ENCODE data around the gene TAF11L6. TPM values are rescaled to one million over a fixed set of nuclear protein-coding genes. Genes with fewer than 3 reads are reported as not detected.
"Not testable (repeated sequence)": the region's sequence is repeated elsewhere in the genome, so short reads cannot be mapped to it uniquely, and the experiment has no call there.

TAF11L6 gene
- total RNA-seq (2021) (not detected in 2 replicates), Bru-seq, nascent RNA (not detected), BruChase-seq, experiment 1, labeled RNA remaining after a 2-hour chase (not detected), BruChase-seq, experiment 2, labeled RNA remaining after a 6-hour chase (not detected)
- long read RNA-seq = 0 reads

GRCh38 chr5:17528369-17528768, at the start of gene TAF11L6:
Gene TAF11L6, plus strand, starts transcription at chr5:17528669.
- H3K79me2 ChIP-seq (ENCODE audit: low read depth); H3K4me3 ChIP-seq; intact Hi-C loops (cut with micrococcal nuclease; ENCODE audit: unreplicated experiment); H4K20me1 ChIP-seq (ENCODE audit: insufficient read depth); CTCF ChIA-PET; H3K36me3 ChIP-seq (ENCODE audit: low read depth); H3K9me3 ChIP-seq (ENCODE audit: insufficient read depth, low read depth); H3K4me1 ChIP-seq (replicated peaks; ENCODE audit: insufficient read depth); H3K9me2 ChIP-seq (ENCODE audit: insufficient read depth); H3K27ac ChIP-seq; H2AFZ ChIP-seq; H3K4me2 ChIP-seq; DNase-seq; BruUV-seq (replicated peaks); H3F3A ChIP-seq (ENCODE audit: insufficient read depth, low read depth); POLR2A ChIA-PET (ENCODE audit: unreplicated experiment): not testable (repeated sequence)
- H3K27me3 ChIP-seq (ENCODE audit: insufficient read depth, low read depth) = peaks cover 14% of the 10 kb centered on the region

- CTCF ChIA-PET = no interaction called here
Observed at GRCh38 chr5:17481378-17481777, 47.1 kb upstream of the TAF11L6 start.

GRCh38 chr5:17482790-17483189, 45.7 kb upstream of the TAF11L6 start:
- Histone ChIP-seq H3K4me1 (replicated peaks; ENCODE audit: insufficient read depth) (no peaks in the 10 kb centered on the region), H3K9me3 (ENCODE audit: insufficient read depth, low read depth) (no peaks in the 10 kb centered on the region), H3K4me3 (no peak overlapping the region), H4K20me1 (ENCODE audit: insufficient read depth) (no peaks in the 10 kb centered on the region), H3K27me3 (ENCODE audit: insufficient read depth, low read depth) (peaks cover 14% of the 10 kb centered on the region), H3K9me2 (ENCODE audit: insufficient read depth) (no peaks in the 10 kb centered on the region), H3K36me3 (ENCODE audit: low read depth) (no peaks in the 10 kb centered on the region), H2AFZ (no peak overlapping the region), H3F3A (ENCODE audit: insufficient read depth, low read depth) (no peaks in the 10 kb centered on the region), H3K4me2 (no peak overlapping the region), H3K79me2 (ENCODE audit: low read depth) (no peaks in the 10 kb centered on the region), H3K27ac (no peak overlapping the region)
- ChIA-PET POLR2A (ENCODE audit: unreplicated experiment) (no interaction called here), CTCF (no interaction called here)
- no peak for DNase-seq
- TF ChIP-seq EZH2 (IDR thresholded peaks at IDR 0.05; ENCODE audit: low read depth) = no peak
- no peak for TF ChIP-seq CTCF (conservative IDR thresholded peaks at IDR 0.05)
- intact Hi-C loops (cut with micrococcal nuclease; ENCODE audit: unreplicated experiment) = no loop called here
- no TSS peak for BruUV-seq (replicated peaks)

More at GRCh38 chr5:17481378-17481777, 47.1 kb upstream of the TAF11L6 start:
- Histone ChIP-seq H3K9me3 (ENCODE audit: insufficient read depth, low read depth) (no peaks in the 10 kb centered on the region), H3K4me3 (no peak overlapping the region), H3K4me2 (no peak overlapping the region), H3F3A (ENCODE audit: insufficient read depth, low read depth) (no peaks in the 10 kb centered on the region), H3K4me1 (replicated peaks; ENCODE audit: insufficient read depth) (no peaks in the 10 kb centered on the region), H2AFZ (no peak overlapping the region), H4K20me1 (ENCODE audit: insufficient read depth) (no peaks in the 10 kb centered on the region), H3K27me3 (ENCODE audit: insufficient read depth, low read depth) (peaks cover 23% of the 10 kb centered on the region), H3K36me3 (ENCODE audit: low read depth) (no peaks in the 10 kb centered on the region), H3K9me2 (ENCODE audit: insufficient read depth) (no peaks in the 10 kb centered on the region), H3K79me2 (ENCODE audit: low read depth) (no peaks in the 10 kb centered on the region), H3K27ac (no peak overlapping the region)
- no TSS peak for BruUV-seq (replicated peaks)
- TF ChIP-seq CTCF (conservative IDR thresholded peaks at IDR 0.05) (no peak), EZH2 (IDR thresholded peaks at IDR 0.05; ENCODE audit: low read depth) (no peak)
- POLR2A ChIA-PET (ENCODE audit: unreplicated experiment) = no interaction called here
- intact Hi-C loops (cut with micrococcal nuclease; ENCODE audit: unreplicated experiment) = no loop called here
- no peak for DNase-seq

- H3K4me2 ChIP-seq = not testable (repeated sequence)
Observed at GRCh38 chr5:17486464-17487173, 41.9 kb upstream of the TAF11L6 start.

More at GRCh38 chr5:17486464-17487173, 41.9 kb upstream of the TAF11L6 start:
- H3K27ac ChIP-seq; H3K9me2 ChIP-seq (ENCODE audit: insufficient read depth); H3F3A ChIP-seq (ENCODE audit: insufficient read depth, low read depth); DNase-seq; H3K79me2 ChIP-seq (ENCODE audit: low read depth); H3K4me3 ChIP-seq; H3K9me3 ChIP-seq (ENCODE audit: insufficient read depth, low read depth); POLR2A ChIA-PET (ENCODE audit: unreplicated experiment); CTCF ChIA-PET; H3K36me3 ChIP-seq (ENCODE audit: low read depth); H2AFZ ChIP-seq; H4K20me1 ChIP-seq (ENCODE audit: insufficient read depth); H3K27me3 ChIP-seq (ENCODE audit: insufficient read depth, low read depth); BruUV-seq (replicated peaks); intact Hi-C loops (cut with micrococcal nuclease; ENCODE audit: unreplicated experiment); H3K4me1 ChIP-seq (replicated peaks; ENCODE audit: insufficient read depth): not testable (repeated sequence)
